Fibroblast of skin of right quadriceps (primary cell): ENCODE data around the gene FAM184A.
A peak's percentile ranks its signal among the peaks of the same experiment; 100 is the strongest.

ENCODE experiments used
- DNase-seq: peaks from one replicate; pipeline ENCODE4 v3.0.0-alpha.2; 2013

FAM184A gene

DNA sequence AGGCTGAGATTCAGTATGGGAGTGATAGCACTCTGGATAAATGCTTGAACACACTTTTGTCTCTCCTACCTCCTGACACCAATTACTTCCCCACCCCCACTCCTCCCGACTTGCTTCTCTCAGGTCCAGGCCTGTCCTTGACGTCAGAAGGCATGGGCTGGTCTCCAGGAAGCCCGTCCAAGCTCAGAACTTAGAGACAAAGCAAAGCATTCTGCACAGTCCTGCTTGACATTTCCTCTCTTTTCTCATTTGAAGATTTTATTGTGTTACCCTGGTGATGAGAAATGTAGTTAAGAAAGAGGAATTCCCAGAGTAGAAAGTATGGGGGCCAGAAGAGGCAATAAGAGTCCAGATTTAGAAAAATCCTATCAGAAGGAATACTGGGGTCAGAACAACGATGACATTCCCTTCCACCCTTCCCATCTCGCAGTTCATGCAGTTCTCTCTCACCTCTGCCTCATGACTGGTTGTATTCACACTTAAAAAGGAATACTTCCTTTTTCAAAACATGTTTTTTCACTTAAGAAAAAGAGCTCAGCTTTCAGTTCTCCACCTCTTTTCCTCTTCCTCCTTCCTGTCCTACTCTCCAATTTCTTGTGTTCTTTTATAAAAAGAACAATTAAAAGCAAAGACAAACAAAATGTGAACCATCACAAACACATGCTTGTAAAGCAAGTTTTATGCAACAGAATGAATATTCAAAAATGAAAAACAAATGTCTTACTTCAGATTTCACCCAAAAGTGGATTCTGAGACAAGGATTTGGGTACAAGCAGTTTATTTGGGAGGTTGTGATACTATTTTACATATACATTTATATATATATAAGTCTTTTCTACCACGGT lies 18.5 kb upstream of the FAM184A start:
- DNase-seq, result no peak

DNA sequence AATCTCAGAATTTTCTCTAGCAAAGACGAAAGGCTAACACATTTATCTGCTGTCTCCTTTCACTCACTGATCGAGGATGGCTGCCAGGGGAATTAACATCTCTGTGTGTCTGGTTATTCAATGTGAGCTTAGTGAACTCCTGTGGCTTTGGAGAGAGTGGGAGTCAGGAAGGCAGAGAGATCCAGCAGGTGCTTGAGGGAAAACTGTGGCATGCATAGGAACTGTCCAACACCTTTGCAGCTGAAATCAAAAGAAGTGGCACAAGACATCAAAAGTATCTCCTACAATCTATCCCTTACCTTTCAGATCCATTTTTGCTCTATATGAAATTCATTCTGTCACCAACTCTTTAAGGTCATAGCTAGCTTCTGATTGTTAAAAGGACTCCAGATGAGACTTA lies 11.8 kb upstream of the FAM184A start:
- DNase-seq, result no peak

DNA sequence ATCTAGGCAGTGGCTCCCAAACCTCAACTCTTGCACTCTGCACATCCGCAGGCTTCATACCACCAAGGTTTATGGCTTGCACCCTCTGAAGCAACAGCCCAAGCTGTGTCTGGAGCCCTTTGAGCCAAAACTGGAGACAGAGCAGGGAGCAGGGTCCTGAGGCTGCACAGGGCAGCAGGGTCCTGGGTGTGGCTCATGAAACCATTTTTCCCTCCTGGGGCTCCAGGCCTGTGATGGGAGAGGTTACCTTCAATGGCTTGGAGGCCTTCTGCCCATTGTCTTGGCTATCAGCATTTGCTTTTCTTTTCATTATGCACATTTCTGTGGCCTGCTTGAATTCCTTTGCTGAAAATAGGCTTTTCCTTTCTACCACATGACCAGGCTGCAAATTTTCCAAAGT lies 6.3 kb upstream of the FAM184A start:
- no peak for DNase-seq

DNA sequence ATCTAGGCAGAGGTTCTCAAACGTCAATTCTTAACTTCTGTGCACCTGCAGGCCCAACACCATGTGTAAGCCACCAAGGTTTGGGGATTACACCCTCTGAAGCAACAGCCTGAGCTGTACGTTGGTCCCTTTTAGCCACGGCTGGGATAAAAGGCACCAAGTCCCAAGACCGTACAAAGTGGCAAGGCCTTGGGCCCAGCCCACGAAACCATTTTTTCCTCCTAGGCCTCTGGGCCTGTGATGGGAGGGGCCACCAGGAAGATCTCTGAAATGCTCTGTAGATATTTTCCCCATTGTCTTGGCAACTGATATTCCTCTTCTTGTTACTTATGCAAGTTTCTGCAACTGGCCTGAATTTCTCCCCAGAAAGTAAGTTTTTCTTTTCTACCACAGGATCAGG lies 4.5 kb upstream of the FAM184A start:
- DNase-seq, result no peak

DNA sequence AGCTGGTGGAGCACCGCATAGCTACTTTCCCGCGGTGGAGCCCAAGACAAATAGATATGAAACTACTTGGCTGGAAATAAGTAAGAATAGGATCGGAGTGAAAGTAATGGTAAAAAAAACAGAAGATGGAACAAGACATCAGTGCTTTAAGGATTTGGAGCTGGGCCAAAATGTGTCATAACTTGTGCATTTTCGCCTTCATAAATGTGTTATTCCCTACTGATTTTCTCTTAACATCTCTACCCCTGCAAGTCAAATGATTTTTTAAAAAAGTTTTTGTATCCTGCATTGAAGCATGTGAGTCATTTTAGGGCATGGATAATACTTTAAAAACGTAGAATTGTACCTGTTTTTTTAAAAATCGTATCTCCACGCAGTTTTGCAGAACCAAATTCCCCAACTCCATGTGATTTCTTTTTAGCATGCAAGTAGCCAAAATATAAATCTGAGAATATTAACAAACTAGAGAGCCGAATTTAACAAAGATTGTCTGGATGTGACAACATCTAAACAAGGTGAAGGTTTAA lies 882 bp upstream of the FAM184A start:
- peak; percentile 61 for DNase-seq

DNA sequence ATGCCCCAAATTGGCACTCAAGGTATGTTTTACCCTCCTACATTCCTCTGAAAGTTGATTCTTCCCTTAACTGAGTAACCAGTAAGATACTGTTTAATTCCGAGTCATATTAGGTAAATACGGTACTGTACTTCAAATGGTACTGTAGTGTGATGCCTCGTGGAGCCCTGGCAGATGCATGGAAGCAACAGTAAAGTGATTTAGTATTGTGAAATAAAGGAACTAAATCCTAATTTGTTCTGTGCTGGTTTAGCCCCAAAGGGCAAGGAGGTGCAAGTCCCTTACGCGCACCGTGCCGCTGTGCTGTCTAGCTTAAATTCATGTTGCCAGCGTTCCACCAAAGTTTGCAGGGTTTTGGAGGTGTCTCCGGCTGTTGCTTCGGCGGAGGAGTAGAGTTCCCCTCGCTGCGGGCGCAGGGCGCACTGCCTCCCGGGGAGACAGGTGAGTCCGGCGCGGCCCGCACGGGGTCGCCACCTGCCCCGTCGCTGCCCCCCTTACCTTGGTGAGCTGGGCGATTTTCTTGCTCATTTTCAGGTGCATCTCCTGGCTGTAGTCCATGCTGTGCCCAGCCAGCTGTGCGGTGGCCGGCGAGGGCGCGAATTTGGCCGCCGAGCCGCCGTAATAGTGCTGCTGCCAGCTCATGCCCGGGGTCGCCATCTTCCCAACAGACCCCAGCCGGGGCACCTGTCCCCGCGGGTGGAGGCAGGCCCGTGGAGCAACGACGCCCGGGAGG lies 655 bp downstream of the FAM184A start:
- DNase-seq, result no peak

DNA sequence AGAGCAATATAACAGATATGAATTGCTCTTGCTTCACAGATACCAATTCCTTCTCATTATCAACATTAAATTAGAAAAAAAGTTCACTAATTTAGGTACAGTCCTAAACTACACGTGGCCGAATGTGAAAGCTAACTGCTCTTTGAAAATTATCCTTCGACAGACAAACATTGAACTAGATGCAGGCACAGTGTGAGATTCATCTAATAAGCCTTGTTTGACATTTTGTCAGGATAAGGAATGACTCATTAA lies 1.1 kb downstream of the FAM184A start:
- DNase-seq, result no peak

DNA sequence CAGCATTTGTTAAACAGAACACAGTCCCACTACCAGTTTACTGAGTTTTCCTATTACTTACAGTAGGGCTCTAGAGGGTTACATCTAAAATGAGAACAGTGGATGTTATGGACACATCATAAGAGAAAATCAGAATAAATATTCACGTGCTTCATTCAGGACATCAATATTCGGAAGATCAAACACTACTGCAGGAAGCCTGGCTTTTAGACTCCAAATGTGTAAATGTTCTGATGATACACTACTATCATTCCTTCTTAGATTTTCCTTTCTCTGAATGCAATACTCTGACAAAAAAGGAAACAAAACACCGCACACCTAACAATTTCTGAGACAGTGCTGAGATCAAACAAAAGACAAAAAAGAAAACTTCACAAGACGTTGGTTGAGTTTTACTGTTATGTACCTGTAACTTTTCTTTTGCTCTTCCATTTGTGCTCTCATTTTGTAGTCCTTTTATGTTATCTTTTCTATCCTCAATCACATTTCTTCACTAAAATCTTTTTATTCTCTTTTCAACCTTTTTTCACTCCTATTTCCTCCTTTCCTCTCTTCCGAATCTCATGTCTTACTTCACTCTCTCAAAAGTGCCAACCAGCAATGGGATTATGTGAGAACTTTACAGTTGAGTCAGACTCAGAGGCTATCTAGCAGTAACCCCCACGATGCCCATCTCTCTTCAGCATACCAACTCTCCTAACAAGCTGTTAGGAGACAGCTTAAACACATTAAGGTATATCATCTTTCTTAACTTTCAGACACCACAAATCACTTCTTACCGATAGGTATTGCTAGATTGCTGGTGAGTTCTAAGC lies 1.7 kb downstream of the FAM184A start:
- no peak for DNase-seq

DNA sequence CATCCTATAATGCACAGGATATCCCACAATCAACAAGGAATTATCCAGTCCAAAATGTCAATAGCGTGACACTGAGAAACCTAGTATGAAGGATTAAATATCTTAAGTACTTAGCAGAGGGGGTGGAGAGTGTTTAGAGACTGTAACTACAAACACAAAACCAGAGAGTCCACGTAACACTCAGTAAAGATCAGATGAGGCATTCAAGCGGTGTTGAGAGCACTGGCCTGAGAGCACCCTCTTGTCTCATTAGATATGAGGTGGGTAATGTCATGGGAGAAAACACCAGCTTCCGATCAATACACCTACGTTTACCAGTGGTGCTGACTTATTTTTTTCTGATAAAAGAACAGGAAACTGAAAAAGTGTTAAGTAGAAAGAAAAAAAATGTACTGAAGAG lies 2.3 kb downstream of the FAM184A start:
- no peak for DNase-seq

DNA sequence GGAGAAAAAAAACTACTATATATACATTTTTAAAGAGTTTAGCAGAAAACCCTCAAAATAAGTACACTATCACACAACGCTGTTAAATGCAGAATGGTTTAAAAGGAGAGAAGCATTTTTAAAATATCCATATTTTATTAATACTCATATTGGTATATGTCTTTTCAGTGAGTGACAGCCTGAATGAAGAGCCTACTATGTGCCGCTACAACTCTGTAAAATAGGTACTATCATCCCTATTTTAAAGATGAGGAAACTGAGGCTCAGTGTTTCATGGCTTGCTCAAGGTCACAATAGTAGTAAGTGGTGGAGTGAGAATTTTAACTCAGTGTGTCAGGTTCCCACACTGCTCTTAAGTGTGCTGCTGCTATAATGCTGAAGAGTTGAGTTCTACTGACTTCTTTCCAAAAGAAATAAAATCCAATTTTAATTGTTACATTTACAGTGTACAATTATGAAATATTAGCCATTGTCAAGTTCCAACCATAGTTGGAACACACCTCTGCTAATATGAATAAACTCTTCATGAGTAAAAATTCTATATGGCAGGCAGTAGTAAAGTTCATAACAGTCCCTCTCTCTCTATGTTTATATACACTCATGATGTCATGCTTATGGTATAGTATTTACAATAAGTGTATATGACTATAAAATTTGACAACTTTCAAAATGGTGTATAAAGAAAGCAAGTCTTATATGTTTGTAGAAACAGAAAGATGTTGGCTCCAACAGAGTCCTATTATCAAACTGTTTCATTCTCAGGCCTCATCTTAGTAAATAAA lies 3.1 kb downstream of the FAM184A start:
- no peak for DNase-seq

DNA sequence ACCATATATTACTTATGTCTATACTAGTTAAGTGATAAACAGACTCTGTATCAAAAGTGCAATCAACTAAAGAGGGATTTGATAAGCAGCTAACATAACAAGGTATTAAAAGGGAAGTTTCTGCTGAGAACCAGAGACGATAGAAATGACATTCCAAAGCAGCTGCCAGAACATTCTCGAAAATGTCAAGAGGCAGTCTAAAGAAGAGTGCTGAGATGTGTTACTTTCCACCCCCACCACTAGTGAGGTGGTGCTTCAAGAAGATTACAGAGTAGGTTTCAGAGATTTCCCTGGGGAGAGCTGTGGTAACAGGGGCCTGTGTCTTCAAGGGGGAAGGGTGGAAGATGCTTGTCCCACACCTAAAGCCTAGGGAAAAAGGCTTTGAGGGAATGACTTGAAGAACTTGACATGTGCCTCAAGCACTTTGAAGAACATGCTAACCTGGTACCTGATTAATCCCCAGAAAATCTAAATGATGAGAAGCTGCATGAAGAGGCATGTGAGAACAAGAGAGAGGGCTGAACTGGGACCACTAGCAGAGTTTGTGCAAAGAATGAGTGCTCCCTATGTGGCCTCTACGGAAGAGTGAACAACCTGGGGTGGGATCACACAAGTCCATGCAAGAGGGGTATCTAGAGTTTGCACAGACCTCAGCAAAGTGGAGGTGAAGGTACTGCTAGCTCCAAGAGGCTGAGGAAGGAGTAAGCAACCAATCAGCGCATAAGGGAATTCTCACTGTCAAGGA lies 5.0 kb downstream of the FAM184A start:
- DNase-seq, result no peak

DNA sequence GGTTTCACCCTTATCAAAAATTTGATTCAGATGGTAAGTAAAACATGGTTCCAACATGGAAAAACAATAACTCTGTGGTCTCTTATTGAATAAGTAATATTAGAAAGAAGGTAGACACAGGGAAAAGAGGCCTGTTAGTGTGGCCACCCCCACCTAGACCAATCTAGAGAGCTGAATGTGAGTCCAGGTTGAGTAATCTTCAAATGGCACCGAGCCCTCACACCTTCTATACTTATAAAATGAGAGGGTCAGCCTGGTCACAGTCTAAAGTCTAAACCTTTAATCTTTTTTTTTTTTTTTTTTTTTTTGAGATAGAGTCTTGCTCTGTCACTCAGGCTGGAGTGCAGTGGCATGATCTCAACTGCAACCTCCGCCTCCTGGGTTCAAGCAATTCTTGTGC lies 6.9 kb downstream of the FAM184A start:
- DNase-seq, result no peak

DNA sequence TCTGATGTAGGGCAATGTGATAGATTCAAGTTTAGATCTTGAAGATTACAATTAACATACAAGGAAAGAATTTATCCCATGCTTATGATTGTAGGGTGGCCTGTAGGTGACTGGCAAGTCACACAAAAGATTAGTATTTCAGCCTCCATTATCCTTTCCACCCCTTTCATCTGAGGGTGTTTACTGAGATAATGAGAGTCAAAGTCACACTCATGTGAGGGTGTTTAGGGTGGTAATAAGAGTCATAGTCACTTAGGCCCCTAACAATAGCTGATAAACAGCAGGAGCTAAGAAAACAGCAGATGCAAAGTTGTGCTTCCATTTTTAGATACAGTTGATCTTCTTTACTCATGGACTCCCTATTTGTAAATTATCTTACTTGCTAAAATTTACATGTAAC lies 11.4 kb downstream of the FAM184A start:
- DNase-seq, result no peak

DNA sequence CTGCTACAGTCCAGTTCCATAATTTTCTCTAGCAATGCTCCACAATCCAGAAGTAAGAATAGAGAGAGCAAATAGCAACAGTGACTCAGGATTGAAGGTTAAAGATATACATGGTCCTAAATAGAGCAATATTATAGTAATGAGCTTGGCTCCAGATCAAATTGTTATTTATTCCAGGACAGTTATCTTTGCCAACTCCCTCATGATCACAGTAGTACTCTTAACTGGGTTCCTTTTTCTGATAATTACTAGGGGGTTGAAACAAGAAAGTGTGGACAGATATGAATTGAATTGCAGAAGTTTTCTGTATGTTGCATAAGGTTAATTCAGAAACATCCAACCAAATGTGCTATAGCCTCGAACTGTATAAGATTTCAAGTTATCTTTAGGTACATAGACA lies 11.9 kb downstream of the FAM184A start:
- DNase-seq, result no peak

DNA sequence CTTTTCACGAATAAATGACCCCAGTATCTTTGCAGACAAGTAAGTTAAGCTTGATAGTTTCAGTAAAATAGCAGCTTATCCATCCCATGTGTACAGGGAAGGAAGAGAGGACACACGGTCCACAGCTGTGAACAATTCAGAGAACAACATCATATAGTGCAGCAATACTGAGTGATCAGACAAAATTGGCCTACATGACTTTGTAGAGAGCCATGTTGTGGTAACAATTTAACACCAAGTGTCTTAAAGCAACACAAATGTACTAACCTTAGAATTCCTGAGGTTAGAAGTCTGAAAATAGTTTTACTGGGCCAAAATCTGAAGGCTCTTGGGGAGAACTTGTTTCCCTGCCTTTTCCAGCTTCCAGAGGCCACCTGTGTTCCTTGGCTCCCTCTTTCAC lies 12.5 kb downstream of the FAM184A start:
- DNase-seq, result no peak

DNA sequence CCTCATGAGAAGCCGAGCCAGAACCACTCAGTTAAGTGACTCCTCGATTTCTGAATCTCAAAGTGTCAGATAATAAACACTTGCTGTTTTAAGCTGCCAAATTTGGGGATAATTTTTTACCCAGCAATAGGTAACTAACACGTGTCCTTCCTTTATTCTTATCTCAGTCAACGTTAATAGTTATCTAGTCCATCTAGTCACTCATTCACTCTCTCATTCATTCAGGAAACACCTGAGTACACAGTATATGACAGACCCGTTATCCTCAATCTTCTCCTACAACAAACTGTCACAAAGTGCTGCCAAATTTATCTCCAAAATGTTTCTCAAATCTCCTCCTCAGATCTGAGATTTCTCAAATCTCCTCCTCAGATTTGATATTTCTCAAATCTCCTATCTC lies 13.1 kb downstream of the FAM184A start:
- DNase-seq, result no peak

DNA sequence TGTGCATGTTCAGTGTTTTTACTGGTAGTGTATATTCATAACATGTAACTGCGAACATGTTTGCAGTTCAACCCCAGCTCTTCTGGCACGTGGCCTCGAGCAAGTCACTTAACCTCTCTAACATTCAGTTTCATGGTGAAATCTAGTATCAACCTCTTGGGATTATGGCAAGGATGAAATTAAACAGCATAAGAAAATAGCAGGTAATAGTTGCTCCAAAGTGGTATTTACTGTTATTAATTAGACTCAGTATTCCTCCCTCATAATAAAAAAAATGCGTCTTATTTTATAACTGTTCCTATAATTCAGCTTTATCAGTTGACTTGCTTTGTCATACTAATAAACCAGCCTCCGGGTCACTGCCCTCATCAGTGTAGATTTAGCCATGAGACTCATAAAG lies 15.0 kb downstream of the FAM184A start:
- DNase-seq, result no peak

DNA sequence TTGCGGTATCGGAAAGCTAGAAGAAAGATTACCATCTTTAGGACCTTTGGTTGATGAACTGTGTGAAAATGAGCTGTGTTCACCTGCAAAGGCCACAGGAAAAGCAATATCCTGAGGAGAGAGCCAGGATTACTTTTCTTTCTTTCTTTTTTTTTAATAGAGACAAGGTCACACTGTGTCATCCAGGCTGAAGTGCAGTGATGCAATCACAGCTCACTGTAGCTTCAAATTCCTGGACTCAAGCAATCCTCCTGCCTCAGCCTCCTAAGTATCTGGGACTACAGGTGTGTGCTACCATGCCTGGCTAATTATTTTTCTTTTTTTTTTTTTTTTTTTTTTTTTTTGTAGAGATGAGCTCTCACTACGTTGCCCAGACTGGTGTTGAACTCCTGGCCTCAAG lies 17.2 kb downstream of the FAM184A start:
- no peak for DNase-seq

DNA sequence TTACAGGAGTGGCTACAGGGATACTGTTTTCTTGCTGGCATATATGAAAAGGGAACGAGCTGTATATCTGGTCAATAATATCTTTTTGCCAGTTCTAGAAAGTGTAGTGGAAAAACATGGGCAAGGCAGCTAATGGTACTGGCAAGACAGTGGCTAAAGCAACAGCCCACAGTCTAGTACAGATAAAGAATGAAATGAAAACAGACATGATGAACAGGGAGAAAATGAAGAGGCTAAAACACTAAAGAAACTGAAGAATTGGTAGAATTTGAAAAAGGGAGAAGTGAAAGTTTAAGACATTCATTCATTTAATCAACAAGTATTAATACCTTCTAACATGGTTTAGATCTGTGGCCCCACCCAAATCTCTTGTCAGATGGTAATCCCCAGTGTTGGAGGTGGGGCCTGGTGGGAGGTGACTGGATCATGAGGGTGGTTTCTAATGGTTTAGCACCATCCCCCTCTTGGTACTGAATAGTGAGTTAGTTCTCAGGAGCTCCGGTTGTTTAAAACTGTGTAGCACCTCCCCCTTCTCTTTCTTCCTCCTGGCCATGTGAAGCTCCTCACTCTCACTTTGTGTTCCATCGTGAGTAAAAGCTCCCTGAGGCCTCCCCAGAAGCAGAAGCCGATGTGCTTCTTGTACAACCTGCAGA lies 18.1 kb downstream of the FAM184A start:
- DNase-seq, result no peak

DNA sequence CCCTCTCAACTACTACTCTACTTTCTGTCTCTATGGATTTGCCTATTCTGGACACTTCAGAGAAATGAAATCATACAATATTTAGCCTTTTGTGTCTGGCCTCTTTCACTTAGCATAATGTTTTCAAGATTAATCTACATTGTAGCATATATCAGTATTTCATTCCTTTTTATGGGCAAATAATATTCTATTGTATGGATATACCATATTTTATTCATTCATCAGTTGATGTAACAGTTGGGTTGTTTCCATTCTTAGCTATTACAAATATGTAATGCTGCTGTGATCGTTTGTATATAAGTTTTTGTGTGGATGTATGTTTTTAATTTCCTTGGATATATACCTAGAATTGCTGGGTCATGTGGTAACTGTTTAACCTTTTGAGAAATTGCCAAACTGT lies 23.4 kb downstream of the FAM184A start:
- DNase-seq, result no peak

DNA sequence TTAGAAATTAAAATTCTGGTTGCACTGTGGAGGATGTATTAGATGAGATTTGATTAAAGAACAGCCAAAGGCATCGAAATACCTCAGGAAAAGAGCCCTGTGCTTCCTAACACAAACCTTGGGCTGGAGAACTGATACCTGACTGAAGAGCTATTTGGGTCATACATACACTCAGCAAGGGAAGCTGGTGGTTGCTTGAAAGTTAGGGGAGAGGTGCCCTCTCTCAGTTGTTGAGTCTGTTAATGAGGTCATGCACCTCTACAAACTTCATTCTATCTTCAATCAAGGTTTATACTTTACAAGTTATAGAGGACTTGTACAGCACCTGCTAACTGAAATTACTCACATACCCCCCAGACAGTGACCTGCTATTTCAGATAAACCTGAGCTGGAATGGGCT lies 25.5 kb downstream of the FAM184A start:
- DNase-seq, result no peak
